GM23338 (cell line): ENCODE results near the gene PPP1R14B. TPM values are rescaled to one million over a fixed set of nuclear protein-coding genes. Genes with fewer than 3 reads are reported as not detected.

Source experiments
- ATAC-seq: fragments of 200-7000 bp; cut with Tn5 transposase; 3 replicates; pipeline ENCODE4 v1.9.1; 2020
- DNase-seq: peaks from one replicate; pipeline ENCODE4 v3.0.0-alpha.2; 2015; ENCODE audit warnings: low spot score
- H2AFZ ChIP-seq: fragments of 200-600 bp; sonication (generic); 2 replicates; pipeline ENCODE4 v1.8.0; 2016; ENCODE audit warnings: antibody characterized with exemption, mild to moderate bottlenecking, moderate library complexity
- H3F3A ChIP-seq: fragments of 200-600 bp; sonication (generic); replicated peaks from 2 replicates; pipeline ENCODE4 v1.8.0; 2017; ENCODE audit warnings: antibody characterized with exemption, mixed run types, low read depth
- H3K27ac ChIP-seq: fragments of 200-600 bp; sonication (generic); 2 replicates; pipeline ENCODE4 v1.6.1; 2016; ENCODE audit warnings: low read depth
- H3K27me3 ChIP-seq: fragments of 200-600 bp; sonication (generic); 2 replicates; pipeline ENCODE4 v1.8.0; 2016; ENCODE audit warnings: mild to moderate bottlenecking, mixed run types, moderate library complexity; ENCODE audit not compliant: insufficient read depth
- H3K36me3 ChIP-seq: fragments of 200-600 bp; sonication (generic); 2 replicates; pipeline ENCODE4 v1.8.0; 2016; ENCODE audit warnings: mild to moderate bottlenecking; ENCODE audit not compliant: insufficient read depth
- H3K4me1 ChIP-seq: fragments of 200-600 bp; sonication (generic); 2 replicates; pipeline ENCODE4 v1.8.0; 2016; ENCODE audit warnings: mild to moderate bottlenecking, moderate library complexity; ENCODE audit not compliant: insufficient read depth
- H3K4me2 ChIP-seq: fragments of 200-600 bp; sonication (generic); 2 replicates; pipeline ENCODE4 v1.7.1; 2017; ENCODE audit warnings: mixed run types
- H3K4me3 ChIP-seq: fragments of 200-600 bp; sonication (generic); 2 replicates; pipeline ENCODE4 v1.6.1; 2016; ENCODE audit warnings: mixed run types
- H3K79me2 ChIP-seq: fragments of 200-600 bp; sonication (generic); replicated peaks from 2 replicates; pipeline ENCODE4 v1.8.0; 2017; ENCODE audit warnings: mild to moderate bottlenecking; ENCODE audit not compliant: insufficient read depth
- H3K9me2 ChIP-seq: fragments of 200-600 bp; sonication (generic); 2 replicates; pipeline ENCODE4 v1.8.0; 2017; ENCODE audit not compliant: insufficient read depth
- H4K20me1 ChIP-seq: fragments of 200-600 bp; sonication (generic); replicated peaks from 2 replicates; pipeline ENCODE4 v1.8.0; 2017; ENCODE audit warnings: mild to moderate bottlenecking; ENCODE audit not compliant: insufficient read depth
- H3K27ac Mint-ChIP-seq: 2 replicates; pipeline ENCODE4 v1.8.0; 2020; ENCODE audit warnings: inconsistent platforms, mild to moderate bottlenecking, moderate library complexity, mixed read lengths
- H3K27me3 Mint-ChIP-seq: 3 replicates; pipeline ENCODE4 v1.8.0; 2022; ENCODE audit warnings: low read depth, mild to moderate bottlenecking, moderate library complexity, mixed read lengths, inconsistent platforms; ENCODE audit not compliant: insufficient read depth, poor library complexity
- H3K36me3 Mint-ChIP-seq: 3 replicates; pipeline ENCODE4 v1.8.0; 2021; ENCODE audit warnings: low read depth, mild to moderate bottlenecking, inconsistent platforms, moderate library complexity, mixed read lengths
- H3K4me1 Mint-ChIP-seq: 3 replicates; pipeline ENCODE4 v1.8.0; 2020; ENCODE audit warnings: mild to moderate bottlenecking, inconsistent platforms, mixed read lengths
- H3K4me3 Mint-ChIP-seq: 3 replicates; pipeline ENCODE4 v1.8.0; 2021; ENCODE audit warnings: moderate library complexity, mild to moderate bottlenecking, inconsistent platforms, mixed read lengths
- H3K9me3 Mint-ChIP-seq: 3 replicates; pipeline ENCODE4 v1.8.0; 2020; ENCODE audit warnings: moderate library complexity, mild to moderate bottlenecking, inconsistent platforms, mixed read lengths
- CREB1 ChIP-seq: fragments of 250-450 bp; sonication (Bioruptor Pico); IDR thresholded peaks from 2 replicates; pipeline ENCODE4 v1.5.0; 2020; ENCODE audit warnings: low read depth, mild to moderate bottlenecking, moderate library complexity
- CTCF ChIP-seq, 2 experiments: fragments of 200-600 bp in 1 of 2; sonication (generic) in 1 of 2; conservative IDR thresholded peaks; 2 replicates each; pipeline versions ENCODE4 v1.5.1 to v1.6.1; 2016 to 2017; ENCODE audit warnings: antibody characterized with exemption in 2 of 2, low read depth in 2 of 2, mild to moderate bottlenecking in 2 of 2, moderate library complexity in 1 of 2
- ETS1 ChIP-seq: IDR thresholded peaks from 2 replicates; pipeline ENCODE4 v1.6.1; 2016; ENCODE audit warnings: antibody characterized with exemption
- EZH2 ChIP-seq: fragments of 200-600 bp; sonication (generic); IDR thresholded peaks from one replicate; pipeline ENCODE4 v1.8.0; 2017; ENCODE audit warnings: antibody characterized with exemption, mild to moderate bottlenecking, low read depth; ENCODE audit not compliant: unreplicated experiment
- EZH2phosphoT487 ChIP-seq: fragments of 200-600 bp; sonication (generic); IDR thresholded peaks from one replicate; pipeline ENCODE4 v1.8.1; 2018; ENCODE audit warnings: antibody characterized with exemption; ENCODE audit not compliant: unreplicated experiment
- JUNB ChIP-seq: IDR thresholded peaks from one replicate; pipeline ENCODE4 v1.6.1; 2016; ENCODE audit warnings: antibody characterized with exemption; ENCODE audit not compliant: unreplicated experiment
- NANOG ChIP-seq: IDR thresholded peaks from 2 replicates; pipeline ENCODE4 v1.6.1; 2016; ENCODE audit warnings: antibody characterized with exemption, borderline replicate concordance
- POLR2AphosphoS5 ChIP-seq: IDR thresholded peaks from 2 replicates; pipeline ENCODE4 v1.6.1; 2016; ENCODE audit warnings: antibody characterized with exemption, low read depth
- STAT1 ChIP-seq: IDR thresholded peaks from one replicate; pipeline ENCODE4 v1.6.1; 2016; ENCODE audit warnings: antibody characterized with exemption; ENCODE audit not compliant: unreplicated experiment
- ZNF114 ChIP-seq: fragments of 250-450 bp; sonication (Bioruptor Pico); IDR thresholded peaks from 2 replicates; pipeline ENCODE4 v1.5.0; 2020; ENCODE audit warnings: mild to moderate bottlenecking, moderate library complexity
- ZNF331 ChIP-seq: fragments of 250-450 bp; sonication (Bioruptor Pico); IDR thresholded peaks from 2 replicates; pipeline ENCODE4 v1.5.0; 2020; ENCODE audit warnings: low read depth, mild to moderate bottlenecking, moderate library complexity
- polyA plus RNA-seq: library from polyadenylated mRNA; unstranded; fragments of >200 nt; fragmentation: Nextera tagmentation; extraction: Ambion mirVana; gene quantifications from 2 replicates; pipeline ENCODE4 v1.2.1, GENCODE V29; 2016
- total RNA-seq: library from RNA; depleted of rRNA; stranded (reverse); fragments of >200 nt; shearing (Covaris generic); gene quantifications from 2 replicates; pipeline ENCODE4 v1.2.3, GENCODE V29; 2014
- TF ChIP-seq, protein P1 (sequence below): fragments of 250-450 bp; sonication (Bioruptor Pico); IDR thresholded peaks from 2 replicates; pipeline ENCODE4 v1.5.0; 2020; ENCODE audit warnings: mild to moderate bottlenecking, moderate library complexity
- TF ChIP-seq, protein P2 (sequence below): IDR thresholded peaks from one replicate; pipeline ENCODE4 v1.6.1; 2018; ENCODE audit warnings: antibody characterized with exemption; ENCODE audit not compliant: unreplicated experiment

The PPP1R14B gene
- total and polyA plus RNA-seq, 2 experiments from 2014 or later: 250 to 315 TPM

GRCh38 chr11:64276653-64277431 is 30.1 kb upstream of the PPP1R14B start:
- no peak overlapping the region for H2AFZ ChIP-seq
- no peak overlapping the region for H3K27ac ChIP-seq
- H3K4me2 ChIP-seq: no peak overlapping the region
- H3K79me2 ChIP-seq: no peaks in the 10 kb centered on the region
- no peaks in the 10 kb centered on the region for H3K36me3 ChIP-seq
- no peaks in the 10 kb centered on the region for H3K27me3 ChIP-seq
- DNase-seq (no peak), ATAC-seq (no peak)
- H3K4me3 ChIP-seq: no peak overlapping the region
- Mint-ChIP-seq H3K27me3 (peaks cover 7% of the 10 kb centered on the region), H3K27ac (no peak overlapping the region), H3K4me1 (peaks cover 10% of the 10 kb centered on the region; the same call in 2 of the 3 replicates), H3K4me3 (no peak overlapping the region), H3K9me3 (no peaks in the 10 kb centered on the region), H3K36me3 (peaks cover 7% of the 10 kb centered on the region)
- H3K4me1 ChIP-seq: peaks cover 2% of the 10 kb centered on the region; the same call in 1 of the 2 replicates
- H3K9me2 ChIP-seq: no peaks in the 10 kb centered on the region
- TF ChIP-seq CREB1 (CRISPR knock-in tag) (no peak), EZH2phosphoT487 (no peak), ETS1 (no peak), EZH2 (no peak), NANOG (no peak), POLR2AphosphoS5 (no peak), STAT1 (no peak), ZNF114 (CRISPR knock-in tag) (no peak), CTCF (conservative IDR thresholded peaks at IDR 0.05; ENCODE audit: low read depth in 2 of 2) (no peak), JUNB (no peak), ZNF331 (CRISPR knock-in tag) (no peak)
- TF ChIP-seq, protein P1, sequence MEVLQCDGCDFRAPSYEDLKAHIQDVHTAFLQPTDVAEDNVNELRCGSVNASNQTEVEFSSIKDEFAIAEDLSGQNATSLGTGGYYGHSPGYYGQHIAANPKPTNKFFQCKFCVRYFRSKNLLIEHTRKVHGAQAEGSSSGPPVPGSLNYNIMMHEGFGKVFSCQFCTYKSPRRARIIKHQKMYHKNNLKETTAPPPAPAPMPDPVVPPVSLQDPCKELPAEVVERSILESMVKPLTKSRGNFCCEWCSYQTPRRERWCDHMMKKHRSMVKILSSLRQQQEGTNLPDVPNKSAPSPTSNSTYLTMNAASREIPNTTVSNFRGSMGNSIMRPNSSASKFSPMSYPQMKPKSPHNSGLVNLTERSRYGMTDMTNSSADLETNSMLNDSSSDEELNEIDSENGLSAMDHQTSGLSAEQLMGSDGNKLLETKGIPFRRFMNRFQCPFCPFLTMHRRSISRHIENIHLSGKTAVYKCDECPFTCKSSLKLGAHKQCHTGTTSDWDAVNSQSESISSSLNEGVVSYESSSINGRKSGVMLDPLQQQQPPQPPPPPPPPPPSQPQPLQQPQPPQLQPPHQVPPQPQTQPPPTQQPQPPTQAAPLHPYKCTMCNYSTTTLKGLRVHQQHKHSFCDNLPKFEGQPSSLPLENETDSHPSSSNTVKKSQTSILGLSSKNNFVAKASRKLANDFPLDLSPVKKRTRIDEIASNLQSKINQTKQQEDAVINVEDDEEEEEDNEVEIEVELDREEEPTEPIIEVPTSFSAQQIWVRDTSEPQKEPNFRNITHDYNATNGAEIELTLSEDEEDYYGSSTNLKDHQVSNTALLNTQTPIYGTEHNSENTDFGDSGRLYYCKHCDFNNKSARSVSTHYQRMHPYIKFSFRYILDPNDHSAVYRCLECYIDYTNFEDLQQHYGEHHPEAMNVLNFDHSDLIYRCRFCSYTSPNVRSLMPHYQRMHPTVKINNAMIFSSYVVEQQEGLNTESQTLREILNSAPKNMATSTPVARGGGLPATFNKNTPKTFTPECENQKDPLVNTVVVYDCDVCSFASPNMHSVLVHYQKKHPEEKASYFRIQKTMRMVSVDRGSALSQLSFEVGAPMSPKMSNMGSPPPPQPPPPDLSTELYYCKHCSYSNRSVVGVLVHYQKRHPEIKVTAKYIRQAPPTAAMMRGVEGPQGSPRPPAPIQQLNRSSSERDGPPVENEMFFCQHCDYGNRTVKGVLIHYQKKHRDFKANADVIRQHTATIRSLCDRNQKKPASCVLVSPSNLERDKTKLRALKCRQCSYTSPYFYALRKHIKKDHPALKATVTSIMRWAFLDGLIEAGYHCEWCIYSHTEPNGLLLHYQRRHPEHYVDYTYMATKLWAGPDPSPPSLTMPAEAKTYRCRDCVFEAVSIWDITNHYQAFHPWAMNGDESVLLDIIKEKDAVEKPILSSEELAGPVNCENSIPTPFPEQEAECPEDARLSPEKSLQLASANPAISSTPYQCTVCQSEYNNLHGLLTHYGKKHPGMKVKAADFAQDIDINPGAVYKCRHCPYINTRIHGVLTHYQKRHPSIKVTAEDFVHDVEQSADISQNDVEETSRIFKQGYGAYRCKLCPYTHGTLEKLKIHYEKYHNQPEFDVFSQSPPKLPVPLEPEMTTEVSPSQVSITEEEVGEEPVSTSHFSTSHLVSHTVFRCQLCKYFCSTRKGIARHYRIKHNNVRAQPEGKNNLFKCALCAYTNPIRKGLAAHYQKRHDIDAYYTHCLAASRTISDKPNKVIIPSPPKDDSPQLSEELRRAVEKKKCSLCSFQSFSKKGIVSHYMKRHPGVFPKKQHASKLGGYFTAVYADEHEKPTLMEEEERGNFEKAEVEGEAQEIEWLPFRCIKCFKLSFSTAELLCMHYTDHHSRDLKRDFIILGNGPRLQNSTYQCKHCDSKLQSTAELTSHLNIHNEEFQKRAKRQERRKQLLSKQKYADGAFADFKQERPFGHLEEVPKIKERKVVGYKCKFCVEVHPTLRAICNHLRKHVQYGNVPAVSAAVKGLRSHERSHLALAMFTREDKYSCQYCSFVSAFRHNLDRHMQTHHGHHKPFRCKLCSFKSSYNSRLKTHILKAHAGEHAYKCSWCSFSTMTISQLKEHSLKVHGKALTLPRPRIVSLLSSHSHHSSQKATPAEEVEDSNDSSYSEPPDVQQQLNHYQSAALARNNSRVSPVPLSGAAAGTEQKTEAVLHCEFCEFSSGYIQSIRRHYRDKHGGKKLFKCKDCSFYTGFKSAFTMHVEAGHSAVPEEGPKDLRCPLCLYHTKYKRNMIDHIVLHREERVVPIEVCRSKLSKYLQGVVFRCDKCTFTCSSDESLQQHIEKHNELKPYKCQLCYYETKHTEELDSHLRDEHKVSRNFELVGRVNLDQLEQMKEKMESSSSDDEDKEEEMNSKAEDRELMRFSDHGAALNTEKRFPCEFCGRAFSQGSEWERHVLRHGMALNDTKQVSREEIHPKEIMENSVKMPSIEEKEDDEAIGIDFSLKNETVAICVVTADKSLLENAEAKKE (CRISPR knock-in tag): no peak
- TF ChIP-seq, protein P2, sequence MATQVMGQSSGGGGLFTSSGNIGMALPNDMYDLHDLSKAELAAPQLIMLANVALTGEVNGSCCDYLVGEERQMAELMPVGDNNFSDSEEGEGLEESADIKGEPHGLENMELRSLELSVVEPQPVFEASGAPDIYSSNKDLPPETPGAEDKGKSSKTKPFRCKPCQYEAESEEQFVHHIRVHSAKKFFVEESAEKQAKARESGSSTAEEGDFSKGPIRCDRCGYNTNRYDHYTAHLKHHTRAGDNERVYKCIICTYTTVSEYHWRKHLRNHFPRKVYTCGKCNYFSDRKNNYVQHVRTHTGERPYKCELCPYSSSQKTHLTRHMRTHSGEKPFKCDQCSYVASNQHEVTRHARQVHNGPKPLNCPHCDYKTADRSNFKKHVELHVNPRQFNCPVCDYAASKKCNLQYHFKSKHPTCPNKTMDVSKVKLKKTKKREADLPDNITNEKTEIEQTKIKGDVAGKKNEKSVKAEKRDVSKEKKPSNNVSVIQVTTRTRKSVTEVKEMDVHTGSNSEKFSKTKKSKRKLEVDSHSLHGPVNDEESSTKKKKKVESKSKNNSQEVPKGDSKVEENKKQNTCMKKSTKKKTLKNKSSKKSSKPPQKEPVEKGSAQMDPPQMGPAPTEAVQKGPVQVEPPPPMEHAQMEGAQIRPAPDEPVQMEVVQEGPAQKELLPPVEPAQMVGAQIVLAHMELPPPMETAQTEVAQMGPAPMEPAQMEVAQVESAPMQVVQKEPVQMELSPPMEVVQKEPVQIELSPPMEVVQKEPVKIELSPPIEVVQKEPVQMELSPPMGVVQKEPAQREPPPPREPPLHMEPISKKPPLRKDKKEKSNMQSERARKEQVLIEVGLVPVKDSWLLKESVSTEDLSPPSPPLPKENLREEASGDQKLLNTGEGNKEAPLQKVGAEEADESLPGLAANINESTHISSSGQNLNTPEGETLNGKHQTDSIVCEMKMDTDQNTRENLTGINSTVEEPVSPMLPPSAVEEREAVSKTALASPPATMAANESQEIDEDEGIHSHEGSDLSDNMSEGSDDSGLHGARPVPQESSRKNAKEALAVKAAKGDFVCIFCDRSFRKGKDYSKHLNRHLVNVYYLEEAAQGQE: no peak
- H3F3A ChIP-seq: peaks cover 5% of the 10 kb centered on the region; the same call in 1 of the 2 replicates
- H4K20me1 ChIP-seq: no peaks in the 10 kb centered on the region; the same call in 1 of the 2 replicates
